Muscle of back (tissue), 11 donors: ENCODE measurements around the gene OST4. TPM values are rescaled to one million over a fixed set of nuclear protein-coding genes. Genes with fewer than 3 reads are reported as not detected.

Experiments
- DNase-seq, 3 donors: peaks; one replicate each; pipeline versions ENCODE4 v3.0.0 to v3.0.0-alpha.2; 2013
- polyA plus RNA-seq, 10 donors: library from polyadenylated mRNA; unstranded; fragments of 120-200 nt; gene quantifications; one replicate each; pipeline ENCODE4 v1.2.1, GENCODE V29; 2013; ENCODE audit not compliant: insufficient read length in 10 of 10

The OST4 gene
- polyA plus RNA-seq, 10 donors: 208 to 290 (median 237) TPM

- DNase-seq: peak; percentile 87 to 96 (median 93)
These were observed 38.8 kb downstream of the OST4 start, which contains the start of gene TMEM214 for GRCh38 chr2:27032495-27033252. Gene TMEM214, plus strand, starts transcription at chr2:27032965. Its CDS starts 51 bp downstream, at chr2:27033016.

GRCh38 chr2:27029051-27029450 is 42.4 kb downstream of the OST4 start:
- no peak for DNase-seq

GRCh38 chr2:27027211-27027651 is 44.2 kb downstream of the OST4 start:
- peak in 1 of 3 donors; percentile 25 for DNase-seq

GRCh38 chr2:27025861-27026851 is 45.3 kb downstream of the OST4 start:
- DNase-seq: no peak

GRCh38 chr2:27025281-27025800 is 46.1 kb downstream of the OST4 start:
- DNase-seq: no peak

GRCh38 chr2:27024812-27025211 is 46.6 kb downstream of the OST4 start:
- DNase-seq: no peak

GRCh38 chr2:27024188-27024587 is 47.3 kb downstream of the OST4 start:
- DNase-seq: no peak

GRCh38 chr2:27023740-27024139 is 47.7 kb downstream of the OST4 start:
- DNase-seq: no peak

GRCh38 chr2:27021253-27022049 is 50.0 kb downstream of the OST4 start:
- DNase-seq: no peak

Other genes with a start within 250 kb of the OST4 start
- 10 to 100 TPM; 11.1 to 32.7 (median 22.1) TPM for gene DPYSL5, start 223.5 kb downstream of the OST4 start, polyA plus RNA-seq
- 10 to 100 TPM; 17.1 to 41.5 (median 25.0) TPM for gene MAPRE3, start 101.0 kb downstream of the OST4 start, polyA plus RNA-seq
- gene TMEM214, start 38.7 kb downstream of the OST4 start, polyA plus RNA-seq: 10 to 100 TPM; 60.1 to 89.9 (median 68.5) TPM
- gene AGBL5, start 20.0 kb downstream of the OST4 start, polyA plus RNA-seq: 10 to 100 TPM; 17.6 to 22.1 (median 19.1) TPM
- gene EMILIN1, start 7.0 kb upstream of the OST4 start, polyA plus RNA-seq: 100 to 1,000 TPM in 2 of 10 donors, 10 to 100 TPM in 8; 45.1 to 143 (median 65.3) TPM
- 1 to 10 TPM in 9 of 10 donors, under 1 TPM in 1; 1.00 to 3.0 (median 2.5) TPM for gene KHK, start 15.1 kb upstream of the OST4 start, polyA plus RNA-seq
- 1 to 10 TPM; 1.3 to 5.6 (median 3.2) TPM for gene CGREF1, start 47.5 kb upstream of the OST4 start, polyA plus RNA-seq
- gene ABHD1, start 52.2 kb upstream of the OST4 start, polyA plus RNA-seq: under 1 TPM; 0.17 to 0.84 (median 0.28) TPM
- gene PREB, start 63.0 kb upstream of the OST4 start, polyA plus RNA-seq: 10 to 100 TPM; 29.9 to 40.5 (median 35.4) TPM
- not detected for gene PRR30, start 67.8 kb upstream of the OST4 start, polyA plus RNA-seq
- gene TCF23, start 77.3 kb upstream of the OST4 start, polyA plus RNA-seq: under 1 TPM; 0.19 to 0.86 (median 0.36) TPM
- gene ATRAID, start 140.4 kb upstream of the OST4 start, polyA plus RNA-seq: 100 to 1,000 TPM in 3 of 10 donors, 10 to 100 TPM in 7; 89.7 to 104 (median 97.5) TPM
- gene SLC5A6, start 140.6 kb upstream of the OST4 start, polyA plus RNA-seq: 10 to 100 TPM; 13.4 to 25.8 (median 18.6) TPM
- gene CAD, start 145.7 kb upstream of the OST4 start, polyA plus RNA-seq: 10 to 100 TPM; 17.6 to 39.5 (median 28.7) TPM
- gene SLC30A3, start 191.4 kb upstream of the OST4 start, polyA plus RNA-seq: 1 to 10 TPM in 1 of 10 donors, under 1 TPM in 9; 0.24 to 1.2 (median 0.46) TPM
- gene DNAJC5G, start 203.8 kb upstream of the OST4 start, polyA plus RNA-seq: under 1 TPM in 3 of 10 donors, not detected in 7; 0.12 to 0.39 (median 0.26) TPM
- gene TRIM54, start 210.8 kb upstream of the OST4 start, polyA plus RNA-seq: 100 to 1,000 TPM in 1 of 10 donors, 10 to 100 TPM in 9; 32.9 to 106 (median 73.2) TPM
- gene UCN, start 236.8 kb upstream of the OST4 start, polyA plus RNA-seq: 1 to 10 TPM in 7 of 10 donors, under 1 TPM in 3; 0.44 to 2.1 (median 1.2) TPM